Stimulated activated CD8-positive, alpha-beta memory T cell treated with anti-CD3 and anti-CD28 coated beads, Interleukin-7, amount 100 ng/mL, for 24 hours (primary cell): ENCODE measurements around the gene LPAR1.

ENCODE experiments used
- DNase-seq: peaks from one replicate; pipeline ENCODE4 v3.0.0-alpha.2; 2020; ENCODE audit warnings: low read depth

The LPAR1 gene

DNA sequence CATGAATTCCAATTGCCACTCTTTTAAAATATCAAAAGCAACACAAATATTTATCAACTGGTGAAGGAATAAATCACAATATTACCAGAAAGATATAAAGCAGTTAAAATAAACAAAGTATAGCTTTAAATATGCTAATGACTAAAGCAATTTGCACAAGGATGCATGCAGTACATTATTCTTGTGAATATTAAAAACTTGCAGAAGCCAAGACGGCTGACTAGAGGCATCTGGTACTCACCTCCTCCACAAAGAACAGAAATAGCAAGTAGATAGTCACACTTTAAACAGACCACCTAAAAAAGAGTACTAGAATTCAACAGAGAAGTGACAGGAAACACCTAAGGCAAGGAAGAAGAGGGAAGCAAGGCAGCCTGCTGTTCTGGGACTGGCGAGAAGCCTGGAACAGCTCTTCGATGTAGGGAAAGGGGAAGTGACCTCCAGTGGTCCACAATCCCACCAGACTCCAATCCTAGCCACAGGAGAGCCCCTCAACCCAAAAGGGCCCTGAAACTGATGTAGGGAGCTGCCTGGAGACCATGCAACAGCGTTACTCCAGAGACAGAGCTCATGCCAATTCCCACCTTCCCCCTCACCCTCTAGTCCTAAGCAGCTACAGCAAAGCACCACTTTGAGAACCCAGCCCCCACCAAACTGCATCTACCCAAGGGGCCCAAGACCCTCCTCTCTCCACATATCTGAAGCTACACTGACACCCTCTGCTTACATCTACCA is 86.3 kb downstream of the LPAR1 start:
- DNase-seq, result no peak

GRCh38 chr9:110950041-110950645 is 88.1 kb downstream of the LPAR1 start:
- DNase-seq, result no peak

- DNase-seq, result no peak
Observed at GRCh38 chr9:110949081-110949480, 89.2 kb downstream of the LPAR1 start.

GRCh38 chr9:110947491-110948044 is 90.7 kb downstream of the LPAR1 start:
- DNase-seq, result no peak

DNA sequence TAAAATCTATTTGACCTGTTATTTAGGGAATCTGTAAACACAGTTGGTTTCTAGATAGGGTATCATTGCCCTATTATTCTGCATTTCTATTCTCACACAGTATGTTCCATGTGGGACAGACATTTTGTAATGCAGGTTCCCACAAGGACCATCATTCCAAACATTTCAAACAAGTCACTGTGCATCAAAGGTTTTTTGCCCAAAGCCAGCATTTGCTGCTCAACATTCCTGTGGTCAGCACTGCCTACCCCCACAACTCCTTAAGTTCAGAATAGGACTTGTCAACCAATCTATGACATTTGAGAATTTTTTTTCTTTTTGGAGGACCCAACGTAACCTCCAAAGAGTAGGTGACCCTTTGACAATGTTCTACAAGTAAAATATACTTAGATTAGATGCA is 95.7 kb downstream of the LPAR1 start:
- DNase-seq, result no peak

DNA sequence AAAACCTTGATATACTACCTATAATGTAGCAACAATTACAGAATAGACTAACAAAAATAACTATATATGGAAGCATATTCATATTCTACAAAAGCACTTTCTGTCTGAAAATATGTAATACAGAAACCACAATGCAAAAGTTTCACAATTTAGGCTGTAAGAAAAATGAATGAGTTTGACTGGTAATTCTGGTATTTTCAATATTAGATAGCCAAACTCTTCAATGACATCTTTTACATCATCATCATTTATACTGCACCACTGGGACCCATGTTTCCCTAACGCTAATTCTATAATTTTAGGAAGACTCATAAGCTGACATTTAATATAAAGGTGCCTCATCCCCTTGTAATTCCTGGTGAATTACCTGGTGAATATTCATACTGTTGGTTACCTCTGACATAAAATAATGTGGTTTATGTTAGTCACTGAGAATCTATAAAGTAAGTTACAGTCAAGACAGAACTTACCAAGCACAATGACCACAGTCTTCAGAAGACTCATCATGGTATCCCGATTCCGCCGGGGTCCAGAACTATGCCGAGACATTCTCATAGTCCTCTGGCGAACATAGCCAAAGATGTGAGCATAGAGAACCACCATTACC is 97.2 kb downstream of the LPAR1 start:
- no peak for DNase-seq

- DNase-seq, result no peak
Observed at GRCh38 chr9:110939573-110939972, 98.7 kb downstream of the LPAR1 start.

DNA sequence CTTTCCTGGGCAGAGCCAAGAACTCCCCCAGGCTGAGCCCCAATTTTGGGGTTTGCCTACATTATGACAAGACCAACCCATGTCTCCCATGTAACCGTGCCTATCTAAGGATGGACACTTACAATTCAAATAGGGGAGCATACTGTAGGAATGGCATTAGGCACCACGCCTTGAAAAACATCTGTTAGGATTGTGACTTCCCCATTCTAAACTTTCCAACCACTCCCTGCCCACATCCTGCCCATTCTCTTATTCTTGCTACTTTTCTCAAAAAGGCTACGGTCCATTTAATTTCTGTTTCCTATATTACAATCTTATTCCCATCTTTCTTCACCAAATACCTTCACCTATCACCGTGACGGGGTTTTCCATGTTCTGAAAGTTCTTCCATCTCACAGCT is 99.2 kb downstream of the LPAR1 start:
- no peak for DNase-seq

- no peak for DNase-seq
Observed at GRCh38 chr9:110938242-110938641, 100.0 kb downstream of the LPAR1 start.

GRCh38 chr9:110936719-110937452 is 101.4 kb downstream of the LPAR1 start:
- DNase-seq, result no peak

DNA sequence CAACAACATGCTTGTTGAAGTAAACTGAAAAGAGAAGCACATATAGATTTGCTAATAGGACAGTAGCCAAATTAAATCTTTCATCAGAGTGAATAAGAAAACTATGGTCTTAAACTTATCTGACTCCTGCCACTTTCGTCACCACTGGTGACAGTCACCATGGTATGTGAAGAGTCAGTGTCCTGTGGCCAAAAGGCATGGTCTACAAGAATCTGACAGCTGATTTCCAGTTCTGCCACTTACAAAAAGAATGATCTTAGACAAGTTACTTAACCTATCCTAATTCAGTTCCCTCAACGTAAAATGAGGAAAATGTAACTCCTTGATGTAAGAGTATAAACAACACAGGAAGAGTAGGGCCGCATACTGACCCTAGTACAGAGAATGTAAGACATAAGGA is 102.0 kb downstream of the LPAR1 start:
- no peak for DNase-seq

DNA sequence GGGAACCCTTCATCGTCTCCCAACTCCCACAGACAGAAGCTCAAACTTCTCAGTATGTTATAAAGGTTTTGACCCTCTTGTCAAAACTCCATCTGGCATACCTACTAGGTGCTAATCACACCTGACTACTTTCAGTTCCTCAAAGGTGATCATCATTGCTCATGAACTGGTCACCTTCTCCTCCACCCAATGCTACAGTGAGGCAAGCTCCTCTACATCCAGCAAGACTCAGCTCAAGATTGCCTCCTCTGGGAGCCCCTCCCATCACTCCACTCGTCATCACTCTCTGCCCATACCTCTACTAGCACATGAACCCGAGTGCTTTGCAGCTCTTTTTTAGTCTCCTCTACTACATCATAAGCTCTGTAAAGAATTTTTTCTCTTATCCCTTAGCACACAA is 102.4 kb downstream of the LPAR1 start:
- DNase-seq, result no peak

DNA sequence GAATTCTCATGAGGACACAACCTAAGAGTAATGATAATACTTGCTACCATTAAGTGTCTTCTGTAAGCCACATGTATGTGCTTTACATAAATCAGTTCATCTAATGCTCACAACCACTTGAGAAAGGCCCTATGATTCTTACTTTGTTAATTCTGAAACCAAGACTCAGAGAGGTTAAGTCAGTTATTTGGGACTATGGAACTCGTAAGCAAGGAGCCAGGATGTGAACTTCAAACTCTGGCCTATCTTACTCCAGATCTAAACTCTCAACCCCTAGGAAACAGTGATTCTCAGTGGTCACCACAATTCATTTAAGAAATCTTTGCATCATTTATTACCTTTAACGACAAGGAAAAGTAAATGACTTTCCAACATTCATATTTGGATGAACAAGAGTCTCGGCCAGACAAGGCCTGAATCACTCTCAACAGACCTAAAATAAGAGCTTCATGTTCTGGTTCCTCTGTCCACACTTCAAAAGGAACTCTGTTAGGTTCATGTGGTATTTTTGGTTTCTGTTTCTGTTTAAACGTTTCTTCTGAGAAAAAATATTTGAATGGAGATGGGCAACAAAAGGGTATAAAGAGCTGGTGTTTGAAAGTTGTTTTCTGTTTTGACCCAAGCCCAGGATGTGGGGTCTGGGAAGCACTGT is 104.8 kb downstream of the LPAR1 start:
- no peak for DNase-seq

- DNase-seq, result no peak
Observed at GRCh38 chr9:110932863-110933262, 105.4 kb downstream of the LPAR1 start.

DNA sequence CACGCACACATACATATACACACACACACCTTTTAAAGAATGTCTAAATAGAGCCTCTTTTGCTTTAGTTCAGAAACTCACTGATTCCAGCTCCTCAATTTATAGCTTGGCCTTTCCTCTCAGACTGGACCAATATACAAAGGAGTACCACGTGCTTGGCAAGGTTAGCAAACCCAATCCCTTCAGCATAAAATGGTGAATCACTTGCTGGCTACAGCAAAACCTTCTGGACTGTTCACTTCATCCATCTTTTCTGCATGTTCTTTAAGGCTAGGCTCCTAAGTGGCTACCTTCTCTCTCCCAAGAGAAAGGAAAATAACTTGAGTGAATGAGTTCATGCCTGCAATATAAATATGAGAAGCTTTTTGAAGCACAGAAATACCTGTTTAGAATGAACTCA is 109.7 kb downstream of the LPAR1 start:
- no peak for DNase-seq

- no peak for DNase-seq
Observed at GRCh38 chr9:110926828-110927487, 111.3 kb downstream of the LPAR1 start.

GRCh38 chr9:110923601-110924000 is 114.7 kb downstream of the LPAR1 start:
- DNase-seq, result no peak

- no peak for DNase-seq
Observed at GRCh38 chr9:110922145-110922544, 116.1 kb downstream of the LPAR1 start.

- DNase-seq, result no peak
Observed at GRCh38 chr9:110921705-110922104, 116.6 kb downstream of the LPAR1 start.

DNA sequence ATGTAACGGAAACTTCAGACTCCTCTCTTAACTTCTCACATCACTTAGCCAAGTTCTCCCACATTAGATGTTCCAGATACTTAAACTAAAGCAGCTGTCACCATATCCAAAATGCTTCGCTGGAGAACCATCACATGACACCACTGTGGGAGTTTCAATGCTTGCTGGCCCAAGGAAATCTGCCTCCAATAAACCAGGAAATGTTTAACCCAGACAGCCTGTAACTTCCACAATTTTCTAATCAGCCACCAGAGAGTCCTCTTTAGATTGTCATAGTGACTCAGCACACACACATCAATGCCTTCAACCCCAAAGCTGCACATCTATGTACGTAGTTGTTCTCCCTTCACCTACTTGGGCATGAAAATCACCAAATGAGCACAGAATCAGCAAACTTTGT is 118.7 kb downstream of the LPAR1 start:
- DNase-seq, result no peak

DNA sequence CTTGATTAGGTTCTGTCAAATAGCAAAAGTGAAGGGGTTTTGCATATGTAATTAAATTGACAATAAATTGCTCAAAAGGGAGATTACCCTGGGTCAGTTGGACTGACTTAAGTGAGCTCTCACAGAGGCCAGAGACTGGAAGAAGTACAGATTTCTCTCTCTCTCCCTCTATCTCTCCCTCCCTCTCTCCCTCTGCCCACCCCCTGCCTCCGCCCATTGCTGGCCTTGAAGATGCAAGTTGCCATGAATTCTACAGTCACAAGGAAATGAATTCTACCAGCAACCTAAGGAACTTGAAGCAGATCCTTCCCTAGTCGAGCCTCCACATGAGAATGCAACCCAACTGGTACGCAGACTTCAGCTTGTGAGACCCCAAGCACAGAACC is 119.2 kb downstream of the LPAR1 start:
- no peak for DNase-seq
